Hematopoietic multipotent progenitor cell treated with erythropoietin and hydrocortisone succinate and interleukin-3 and kit ligand, for 8 days (in vitro differentiated cells): Measurements from ENCODE around the gene ZP2.
"Not testable (repeated sequence)": the region's sequence is repeated elsewhere in the genome, so short reads cannot be mapped to it uniquely, and the experiment has no call there.

Experiments
- DNase-seq: peaks from one replicate; pipeline ENCODE4 v3.0.0-alpha.2; 2015

Gene ZP2

GRCh38 chr16:21208446-21209230, 2.7 kb downstream of the ZP2 start:
- DNase-seq: no peak

- no peak for DNase-seq
Measured at GRCh38 chr16:21206550-21206949, 4.8 kb downstream of the ZP2 start.

GRCh38 chr16:21205303-21205702, 6.1 kb downstream of the ZP2 start:
- no peak for DNase-seq

- DNase-seq: no peak
Measured at GRCh38 chr16:21203155-21203797, 8.1 kb downstream of the ZP2 start.

- no peak for DNase-seq
Measured at GRCh38 chr16:21199607-21200218, 11.7 kb downstream of the ZP2 start.

- no peak for DNase-seq
Measured at GRCh38 chr16:21197621-21198020, 13.8 kb downstream of the ZP2 start.

GRCh38 chr16:21197112-21197511, 14.3 kb downstream of the ZP2 start:
- no peak for DNase-seq

GRCh38 chr16:21195330-21195729, 16.0 kb downstream of the ZP2 start:
- not testable (repeated sequence) for DNase-seq

GRCh38 chr16:21194771-21195301, 16.5 kb downstream of the ZP2 start:
- DNase-seq: no peak

- DNase-seq: no peak
Measured at GRCh38 chr16:21192991-21193390, 18.4 kb downstream of the ZP2 start.

GRCh38 chr16:21190599-21190998, 20.8 kb downstream of the ZP2 start:
- no peak for DNase-seq

- DNase-seq: no peak
Measured at GRCh38 chr16:21190013-21190412, 21.4 kb downstream of the ZP2 start.

- no peak for DNase-seq
Measured at GRCh38 chr16:21189311-21189710, 22.1 kb downstream of the ZP2 start.

- DNase-seq: no peak
Measured at GRCh38 chr16:21186326-21186691, 25.1 kb downstream of the ZP2 start.

- no peak for DNase-seq
Measured at GRCh38 chr16:21185659-21186325, 25.6 kb downstream of the ZP2 start.

- no peak for DNase-seq
Measured at GRCh38 chr16:21184834-21185233, 26.5 kb downstream of the ZP2 start.

GRCh38 chr16:21183995-21184394, 27.4 kb downstream of the ZP2 start:
- DNase-seq: no peak

GRCh38 chr16:21179983-21180365, 31.4 kb downstream of the ZP2 start:
- no peak for DNase-seq

- DNase-seq: no peak
Measured at GRCh38 chr16:21179126-21179982, 32.0 kb downstream of the ZP2 start.

- DNase-seq: no peak
Measured at GRCh38 chr16:21175397-21175796, 36.0 kb downstream of the ZP2 start.

GRCh38 chr16:21172650-21173049, 38.7 kb downstream of the ZP2 start:
- DNase-seq: no peak

GRCh38 chr16:21170116-21170515, 41.3 kb downstream of the ZP2 start:
- not testable (repeated sequence) for DNase-seq
